Midbrain (tissue), 1 donor: ENCODE results near the gene SIGLEC6.

Experiments
- DNase-seq: peaks from one replicate; lab custom pipeline; 2025; lab: John Stamatoyannopoulos, UW

SIGLEC6 gene

DNA sequence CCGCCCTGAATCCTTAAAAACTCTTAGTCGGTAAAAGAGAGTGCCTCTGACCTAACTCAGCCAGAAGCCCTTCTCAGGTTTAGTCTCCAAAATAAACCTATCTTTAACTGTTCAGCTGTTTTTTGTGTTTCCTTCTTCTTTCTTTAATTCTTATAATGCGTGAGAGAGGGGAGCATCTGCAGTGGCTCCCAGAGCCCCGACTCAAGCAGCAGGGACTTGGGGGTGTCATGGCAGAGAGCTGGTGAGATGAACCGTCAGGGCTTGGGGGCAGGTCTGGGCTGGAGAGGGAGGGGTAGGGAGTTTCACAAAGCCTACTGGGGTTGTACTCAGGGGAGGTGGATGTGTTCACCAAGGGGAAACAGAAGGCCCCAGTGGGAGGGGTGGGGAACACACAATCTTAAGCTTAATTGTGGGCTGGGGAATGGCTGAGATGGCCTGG is 16.8 kb upstream of the SIGLEC6 start:
- no peak for DNase-seq

DNA sequence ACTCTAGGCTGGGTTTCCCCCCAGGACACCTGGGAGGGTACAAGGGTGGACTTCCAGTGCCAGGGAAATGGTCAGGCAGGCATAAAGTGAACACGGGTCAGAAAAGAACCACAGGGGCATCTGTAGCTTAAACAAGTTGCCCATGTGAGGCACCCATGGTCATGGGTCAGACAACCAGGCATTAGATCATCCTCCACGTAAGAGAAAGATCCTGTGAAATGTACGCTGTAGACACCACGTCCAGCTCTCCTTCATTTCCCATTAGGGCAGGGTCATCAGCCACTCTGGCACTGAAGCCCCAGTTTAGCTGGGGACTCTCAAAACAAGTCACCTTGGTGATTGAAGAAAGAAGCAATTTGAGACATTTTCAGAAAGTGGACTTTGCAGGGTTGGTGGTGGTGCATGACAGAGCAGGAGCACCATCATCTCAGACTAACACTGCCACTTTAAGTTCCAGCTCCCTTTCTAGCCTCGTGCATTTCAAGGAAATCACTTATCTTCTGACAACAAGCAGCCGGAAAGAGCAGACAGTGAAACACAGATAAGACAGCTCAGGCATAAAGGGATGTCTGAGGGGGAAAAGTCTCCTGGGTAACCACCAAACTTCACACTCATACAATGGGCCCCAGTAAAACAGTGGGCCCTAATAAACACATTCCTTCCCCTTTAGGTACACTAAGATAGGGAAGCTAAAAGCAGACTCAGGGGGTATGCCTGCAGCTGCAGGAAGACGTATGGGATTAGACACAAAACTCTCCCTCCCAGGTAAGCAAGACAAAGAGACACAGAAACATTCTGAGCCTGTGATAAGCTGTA is 16.1 kb upstream of the SIGLEC6 start:
- DNase-seq = no peak

DNA sequence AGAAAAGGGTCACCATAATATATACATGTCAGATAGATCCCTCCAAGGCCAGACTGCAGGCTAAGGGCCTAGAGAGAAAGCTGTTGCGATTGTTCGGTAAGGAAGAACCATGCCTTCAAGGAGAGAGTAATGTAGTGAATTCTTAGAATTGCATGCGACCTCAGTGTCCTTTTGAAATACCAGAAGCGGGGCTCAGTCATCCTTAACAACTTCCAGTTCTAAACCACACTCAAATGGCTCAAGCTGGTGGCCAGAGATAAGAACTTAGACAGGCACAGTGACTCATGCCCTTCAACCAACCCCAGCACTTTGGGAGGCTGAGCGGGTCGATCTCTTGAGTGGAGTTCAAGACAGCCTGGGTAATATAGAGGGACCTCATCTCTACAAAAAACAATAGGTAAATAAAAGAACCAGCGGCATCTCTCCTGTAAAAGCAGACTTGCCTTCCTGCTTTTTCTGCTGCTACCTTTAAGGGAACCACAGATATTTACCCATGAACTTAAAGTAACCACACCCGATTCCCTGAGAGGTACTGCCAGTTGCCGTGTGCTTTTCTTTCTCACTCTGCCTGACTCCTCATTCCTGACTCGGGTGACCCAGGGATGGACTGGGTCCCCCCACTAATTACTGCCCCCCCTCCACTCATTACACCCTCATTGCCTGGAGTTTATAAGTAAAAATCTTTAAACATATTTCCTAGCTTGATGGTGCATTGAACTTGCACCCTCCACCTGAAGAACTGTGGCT is 15.4 kb upstream of the SIGLEC6 start:
- no peak for DNase-seq

DNA sequence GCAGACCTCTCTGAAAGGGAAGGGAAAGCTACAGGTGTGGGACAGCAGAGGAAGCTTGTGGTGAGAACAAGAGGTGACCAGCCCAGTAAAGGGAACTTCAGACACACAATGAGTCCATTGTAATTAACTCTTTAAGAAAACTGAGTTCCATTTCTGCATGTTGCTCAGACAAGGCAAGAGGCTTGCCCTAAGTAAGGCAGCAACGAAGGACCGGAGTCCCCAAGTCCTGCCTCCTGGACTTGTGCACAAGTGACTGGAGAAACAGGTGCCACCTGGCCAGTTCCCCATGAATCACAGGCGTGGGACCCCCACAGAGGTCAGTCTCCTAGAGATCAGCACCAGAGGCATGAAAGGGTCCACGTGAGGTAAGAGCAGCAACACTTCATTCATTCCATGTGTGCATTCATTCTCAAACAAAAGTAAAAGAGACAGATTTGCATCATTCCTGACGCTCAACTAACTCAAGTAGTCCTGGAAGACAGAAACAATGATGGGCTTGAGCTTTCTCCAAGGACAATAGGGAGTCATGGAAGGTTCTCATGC is 14.7 kb upstream of the SIGLEC6 start:
- no peak for DNase-seq

DNA sequence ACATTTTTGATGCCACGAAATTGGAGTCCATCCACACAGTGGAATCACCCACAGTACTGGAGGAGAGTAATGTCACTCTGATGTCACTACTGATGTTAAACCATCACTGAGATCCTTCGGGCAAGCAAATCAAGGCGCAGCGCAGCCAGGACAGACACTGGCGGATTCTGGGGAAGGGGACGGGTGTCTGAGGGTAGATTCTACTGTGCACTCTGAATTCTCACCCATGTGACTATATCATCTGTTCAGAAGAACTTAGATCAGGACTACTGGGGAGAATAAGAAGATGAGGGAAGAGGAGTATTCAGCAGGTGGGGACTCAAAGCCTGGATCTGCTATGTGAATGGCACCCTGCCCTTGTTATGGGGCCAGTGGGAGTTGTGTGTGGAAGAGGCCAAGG is 12.6 kb upstream of the SIGLEC6 start:
- DNase-seq = no peak

DNA sequence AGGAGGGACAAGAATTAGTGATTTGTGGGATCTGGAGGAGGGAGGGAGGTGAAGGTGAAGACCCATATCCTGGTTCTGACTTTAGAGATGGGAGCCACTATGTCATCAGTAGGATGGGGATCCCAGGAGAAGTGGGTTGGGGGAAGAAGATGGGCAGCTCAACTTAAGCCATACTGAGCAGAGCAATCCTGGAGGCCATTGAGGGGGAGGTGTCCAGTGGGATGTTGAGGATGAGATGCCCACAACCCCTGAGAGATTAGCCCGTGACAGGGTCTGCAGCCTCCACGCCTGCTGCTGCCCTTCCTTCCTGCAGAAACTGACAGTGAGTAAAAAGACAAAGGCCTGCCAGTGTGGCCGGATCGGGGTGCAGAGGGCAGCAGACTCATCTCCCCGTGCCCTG is 11.2 kb upstream of the SIGLEC6 start:
- no peak for DNase-seq

DNA sequence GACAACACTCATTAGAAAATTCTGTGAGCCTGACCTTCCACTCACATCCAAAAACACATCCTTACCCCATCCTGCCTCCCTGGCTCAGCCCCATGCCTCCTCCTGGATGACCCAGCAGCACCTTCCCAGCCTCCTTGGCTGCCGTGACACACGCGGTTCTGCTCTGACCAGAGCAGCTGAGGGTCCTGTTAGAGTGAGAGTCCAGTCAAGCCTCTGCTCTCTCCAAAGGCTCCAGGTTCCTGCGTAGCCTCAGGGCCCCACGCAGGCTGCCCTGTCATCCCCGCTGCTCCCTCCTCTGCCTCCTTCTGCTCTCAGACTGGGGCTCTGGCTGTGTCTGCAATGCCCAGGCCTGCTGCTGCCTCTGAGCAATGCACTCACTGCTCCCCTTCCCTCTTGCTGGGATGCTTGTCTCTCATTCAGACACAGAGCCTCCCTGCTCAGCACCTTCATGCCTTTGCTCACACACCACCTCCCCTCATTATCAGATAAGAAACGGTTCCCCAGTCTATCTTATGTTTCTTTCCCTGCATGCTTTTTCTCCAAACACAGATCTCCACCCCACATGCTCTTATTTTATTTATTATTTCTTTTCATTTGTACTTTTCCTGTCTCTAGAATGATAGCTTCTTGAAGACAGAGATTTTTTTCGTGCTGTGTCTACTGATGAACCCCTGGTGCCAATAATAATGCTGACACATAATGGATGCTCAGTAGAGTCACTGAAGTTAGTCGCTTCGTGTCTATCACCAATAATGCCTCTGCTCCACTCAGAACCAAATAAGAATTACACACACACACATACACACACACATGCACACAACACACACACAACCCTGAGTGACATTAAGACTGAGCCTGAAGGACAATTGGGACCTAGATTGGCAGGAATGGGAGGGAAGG is 10.2 kb upstream of the SIGLEC6 start:
- no peak for DNase-seq

DNA sequence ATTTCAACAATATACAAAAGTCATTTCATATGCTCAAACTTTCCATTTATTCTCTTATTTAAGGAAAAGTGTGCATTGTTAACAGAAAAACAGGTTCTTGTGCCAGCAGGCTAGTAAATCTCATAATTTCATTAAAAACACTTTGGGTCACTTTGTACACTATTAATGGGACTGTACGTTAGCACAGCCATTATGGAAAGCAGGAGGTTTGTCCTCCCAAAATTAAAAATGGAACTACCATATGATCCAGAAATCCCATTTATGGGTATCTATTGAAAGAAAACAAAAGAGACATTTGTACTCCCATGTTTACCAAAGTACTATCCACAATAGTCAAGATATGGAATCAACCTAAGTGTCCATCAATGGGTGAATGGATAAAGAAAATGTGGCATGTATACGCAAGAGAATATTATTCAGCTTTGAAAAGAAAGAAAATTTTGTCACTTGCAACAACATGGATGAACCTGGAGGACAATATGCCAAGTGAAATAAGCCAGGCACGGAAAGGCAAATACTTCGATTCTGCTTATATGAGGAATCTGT is 8.4 kb upstream of the SIGLEC6 start:
- no peak for DNase-seq

DNA sequence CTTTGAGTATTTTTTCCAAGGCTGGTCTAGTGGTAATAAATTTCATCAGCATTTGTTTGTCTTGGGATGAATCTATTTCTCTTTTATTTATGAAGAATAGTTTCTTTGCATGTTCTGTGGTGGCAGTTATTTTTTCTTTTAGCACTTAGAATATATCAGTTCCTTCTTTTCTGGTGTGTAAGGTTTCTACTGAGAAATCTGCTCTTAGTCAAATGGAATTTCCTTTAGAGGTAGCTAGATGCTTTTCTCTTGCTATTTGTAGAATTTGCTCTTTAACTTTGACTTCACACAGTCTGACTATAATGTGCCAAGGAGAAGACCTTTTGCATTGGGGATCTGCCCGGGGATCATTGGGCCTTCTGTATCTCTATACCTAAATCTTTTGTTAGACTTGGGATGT is 4.1 kb upstream of the SIGLEC6 start:
- no peak for DNase-seq

DNA sequence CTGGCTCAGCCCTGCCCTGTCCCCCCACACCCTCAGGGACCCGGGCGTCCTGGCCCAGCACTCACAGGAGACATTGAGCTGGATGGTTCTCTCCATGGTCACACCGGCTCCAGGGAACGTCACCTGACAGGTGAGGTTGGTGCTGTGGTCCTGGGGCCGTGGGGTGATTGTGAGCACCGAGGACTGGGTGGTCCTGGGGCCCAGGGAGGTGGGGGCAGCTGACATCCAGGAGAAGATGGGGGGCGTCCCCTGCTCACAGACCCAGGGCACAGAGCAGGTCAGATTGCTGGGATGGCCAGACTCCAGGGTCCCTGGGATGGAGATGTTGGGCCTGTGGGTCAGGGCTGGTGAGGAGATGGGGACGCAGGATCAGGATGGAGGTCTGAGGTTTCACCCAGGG is 854 bp downstream of the SIGLEC6 start:
- no peak for DNase-seq

DNA sequence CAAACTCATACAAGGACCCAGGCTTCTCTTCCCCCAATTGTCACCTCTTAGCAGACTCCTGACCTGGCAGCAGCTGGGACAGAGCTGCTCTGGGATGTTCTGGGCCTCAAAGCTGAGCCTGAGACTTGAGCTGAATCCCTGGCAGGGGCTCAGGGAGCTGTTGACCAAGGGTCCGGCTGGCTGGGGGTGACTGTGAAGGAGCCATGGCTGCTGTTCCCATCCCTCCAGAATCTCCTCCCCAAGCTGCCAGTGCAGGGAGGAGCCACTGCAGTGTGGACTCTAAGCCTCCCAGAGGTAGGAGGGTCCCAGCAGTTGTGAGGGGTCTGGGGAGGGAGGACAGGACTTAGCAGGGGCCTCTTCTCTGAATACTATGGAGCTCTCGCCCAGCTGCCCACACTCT is 2.2 kb downstream of the SIGLEC6 start:
- DNase-seq = no peak

DNA sequence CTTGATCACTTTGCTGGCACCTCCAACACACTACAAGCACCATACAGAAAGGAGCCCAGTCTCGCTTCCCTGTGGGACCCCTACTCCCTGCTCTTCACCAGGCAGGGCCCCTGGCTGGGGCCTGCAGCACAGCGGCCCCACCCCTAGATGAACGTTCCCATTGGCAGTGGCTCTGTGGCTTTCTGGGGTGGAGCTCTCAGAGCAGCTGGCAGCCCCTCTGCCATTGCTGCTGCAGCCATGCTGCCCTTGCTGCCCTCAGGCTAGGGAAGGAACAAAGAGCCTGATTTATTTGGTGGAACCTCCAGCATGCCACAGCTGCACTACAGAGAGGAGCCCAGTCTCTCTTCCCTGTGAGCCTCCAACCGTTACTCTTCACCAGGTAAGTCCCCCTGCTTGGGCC is 5.8 kb downstream of the SIGLEC6 start:
- no peak for DNase-seq

DNA sequence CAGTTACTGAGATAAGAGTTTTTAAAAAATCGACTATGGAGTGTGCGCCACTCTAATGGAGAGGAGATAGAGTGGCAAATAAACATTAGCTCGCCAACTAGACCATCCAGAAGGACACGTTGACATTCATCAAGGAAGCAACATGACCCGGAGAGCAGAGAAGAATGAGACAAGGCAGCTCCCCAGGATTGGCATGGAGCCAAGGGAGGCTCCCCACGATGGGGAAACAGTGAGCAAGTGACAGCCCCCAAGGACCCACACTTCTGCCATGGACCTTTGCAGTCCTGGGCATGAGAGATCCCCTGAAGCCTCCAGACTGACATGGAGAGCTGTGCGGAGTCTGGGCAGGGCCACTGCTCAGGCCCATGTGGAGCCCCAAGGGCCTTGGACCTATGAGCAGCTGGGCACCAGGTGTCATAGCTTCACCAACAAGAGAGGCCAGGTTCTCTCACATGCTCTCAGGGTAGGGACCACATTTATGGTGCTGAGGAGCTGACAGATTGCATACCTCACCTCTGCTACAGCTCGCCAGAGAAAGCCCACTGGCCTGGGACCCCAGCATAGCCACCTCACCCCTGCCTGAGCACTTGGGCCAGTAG is 6.7 kb downstream of the SIGLEC6 start:
- DNase-seq = no peak

DNA sequence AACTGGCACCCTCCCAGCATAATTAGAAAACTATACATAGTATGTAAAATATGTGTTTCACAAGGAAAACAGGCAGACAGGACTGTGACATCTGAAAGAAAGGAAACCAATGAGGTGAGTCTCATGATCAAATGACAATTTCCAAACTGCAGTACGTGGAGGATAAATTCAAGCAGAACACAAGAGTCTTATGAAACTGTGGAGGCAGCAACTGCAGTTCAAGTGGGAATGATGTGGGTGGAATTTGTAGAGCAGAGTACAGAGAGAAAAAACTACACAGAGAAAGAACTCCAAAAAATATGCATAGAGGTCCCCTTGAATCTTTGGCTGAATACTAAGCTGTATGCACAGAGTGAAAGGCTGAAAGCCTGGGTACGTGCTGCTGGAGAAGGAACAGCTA is 9.7 kb downstream of the SIGLEC6 start:
- no peak for DNase-seq

DNA sequence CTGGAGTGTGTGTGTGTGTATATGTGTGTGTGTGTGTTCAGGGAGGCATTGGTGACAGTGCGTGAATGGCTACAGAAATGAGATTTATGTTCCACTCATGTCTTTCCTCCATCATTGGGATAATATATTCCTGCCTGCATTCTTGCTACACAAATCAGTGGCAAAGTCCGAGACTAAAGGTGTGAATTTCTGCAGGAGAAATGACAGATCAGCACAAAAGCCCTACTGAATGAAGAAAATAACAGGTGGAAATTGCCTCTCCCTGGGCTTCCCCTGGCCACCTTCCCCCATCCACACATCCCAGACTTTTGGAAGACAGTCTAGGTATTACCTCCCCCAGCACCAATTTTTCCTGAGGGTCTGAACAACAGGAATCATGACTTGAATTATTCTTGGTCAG is 10.1 kb downstream of the SIGLEC6 start:
- no peak for DNase-seq

DNA sequence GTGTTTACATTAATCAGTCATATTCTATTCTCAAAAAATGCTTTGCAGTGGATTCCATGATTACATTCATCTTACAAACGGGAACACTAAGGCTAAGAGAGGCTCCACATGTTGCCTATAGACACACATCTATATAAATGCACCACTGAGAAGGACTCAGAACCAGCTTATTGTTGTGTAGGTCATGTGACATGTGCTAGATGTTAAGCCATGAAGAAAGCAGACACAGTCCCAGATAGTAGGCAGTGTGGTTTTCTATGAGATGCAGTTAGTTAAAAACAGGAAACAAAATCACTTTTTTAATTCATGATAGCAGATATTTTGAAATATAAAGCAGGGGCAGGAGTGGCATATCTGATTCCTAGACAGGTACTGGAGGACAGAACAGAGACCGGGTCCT is 10.7 kb downstream of the SIGLEC6 start:
- DNase-seq = no peak

DNA sequence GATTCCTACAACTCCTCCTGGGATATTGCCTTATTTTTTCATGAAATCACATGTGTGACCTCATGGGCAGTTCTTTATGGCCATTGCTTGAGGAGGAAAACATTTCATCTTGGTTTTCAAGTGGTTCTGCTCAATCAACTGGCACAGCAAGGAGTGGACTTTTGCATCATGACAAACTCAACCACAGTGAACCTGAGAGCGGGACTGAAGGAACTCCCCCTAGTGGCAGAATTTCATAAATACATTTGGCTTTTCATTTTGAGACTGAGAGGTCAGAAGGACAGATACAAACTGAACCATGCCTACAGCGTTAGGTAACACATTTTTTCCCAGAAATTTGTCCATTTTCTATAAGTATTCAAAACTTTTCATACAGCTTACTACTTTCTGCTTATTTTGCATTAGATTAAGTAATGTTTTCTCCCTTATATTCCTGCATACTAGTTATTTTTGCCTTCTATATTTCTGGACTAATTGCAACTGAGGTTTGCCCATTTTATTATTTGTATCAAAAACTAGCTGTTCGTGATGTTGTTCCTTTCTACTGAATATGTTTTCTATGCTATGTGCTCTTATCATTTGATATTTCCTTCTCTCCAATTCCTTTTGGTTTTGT is 16.5 kb downstream of the SIGLEC6 start:
- peak; percentile 47 for DNase-seq

DNA sequence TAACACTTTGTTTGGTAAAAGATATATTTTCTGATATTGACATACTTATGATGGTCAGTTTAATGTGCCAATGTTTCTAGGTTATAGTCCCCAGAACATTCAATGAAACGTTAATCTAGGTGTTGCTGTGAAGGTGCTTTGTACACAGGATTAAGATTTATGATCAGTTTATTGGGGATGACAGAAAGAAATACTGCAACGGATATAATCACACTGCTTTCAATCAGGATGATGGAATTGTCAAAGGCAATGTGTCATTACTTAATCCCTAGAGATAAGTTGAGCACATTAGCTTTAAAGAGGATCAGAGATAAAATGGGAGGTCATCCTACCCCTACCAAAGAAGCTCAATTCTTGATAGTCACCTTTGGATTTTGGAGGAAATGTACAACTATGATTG is 17.5 kb downstream of the SIGLEC6 start:
- DNase-seq = no peak

DNA sequence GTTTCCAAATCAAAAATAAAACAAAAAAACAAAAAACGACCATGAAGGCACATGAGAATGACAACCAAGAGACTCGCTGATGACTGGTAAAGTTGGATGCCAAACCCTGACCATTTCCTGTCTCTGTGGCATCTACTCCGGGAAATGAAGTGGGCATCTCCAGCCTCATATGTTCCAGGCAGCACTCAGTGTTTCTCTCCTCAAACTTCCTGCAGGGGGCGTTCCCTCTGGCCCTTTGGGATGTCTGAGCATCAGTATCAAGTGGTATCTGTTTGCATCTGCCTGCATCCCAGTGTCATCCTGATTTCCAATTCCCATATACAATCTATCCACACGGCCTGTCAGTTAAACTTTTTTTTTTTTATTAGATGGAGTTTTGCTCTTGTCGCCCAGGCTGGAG is 20.1 kb downstream of the SIGLEC6 start:
- DNase-seq = no peak

DNA sequence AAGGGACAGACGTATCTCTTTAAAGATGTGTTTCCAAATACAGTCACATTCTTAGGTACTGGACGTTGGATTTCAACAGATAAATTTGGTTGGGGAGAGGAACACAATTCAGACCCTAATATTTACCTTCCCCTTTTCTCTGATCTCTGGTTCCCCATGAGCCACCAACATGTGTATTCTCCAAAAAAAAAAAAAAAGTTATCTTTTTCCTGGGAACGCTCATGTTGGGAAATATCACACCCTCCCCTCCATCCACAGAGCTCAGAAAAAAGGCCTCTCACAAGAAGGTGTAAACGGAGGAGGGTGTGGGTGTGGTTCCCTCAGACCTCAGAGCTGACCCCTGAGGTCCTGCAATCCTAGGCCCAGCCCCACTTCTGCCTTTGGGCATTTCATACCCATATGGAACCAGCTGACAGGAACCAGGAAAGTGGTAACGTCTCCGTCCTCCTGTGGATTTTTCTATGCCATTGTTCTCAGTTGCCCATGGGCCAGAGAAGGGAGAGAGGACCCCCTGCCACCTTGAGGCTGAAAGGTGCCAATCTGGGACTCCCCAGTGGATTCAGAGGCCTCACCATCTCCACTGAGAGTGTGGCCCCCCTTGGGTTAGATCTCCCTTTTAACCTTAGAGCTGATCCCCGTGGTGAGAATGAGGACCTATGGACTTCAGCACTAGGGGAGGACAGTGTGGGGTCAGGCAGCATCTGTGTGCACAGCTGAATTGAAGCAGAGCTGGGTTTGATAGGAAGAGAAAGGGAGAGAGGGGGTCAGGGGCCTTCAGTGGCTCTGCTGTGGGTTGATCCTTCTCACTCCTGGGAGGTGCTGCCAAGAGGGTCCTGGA is 21.4 kb downstream of the SIGLEC6 start:
- DNase-seq = no peak
